HCT116 (cell line): ENCODE measurements around the gene TMCO6.

Source experiments
- EZH2phosphoT487 ChIP-seq: fragments of 200-600 bp; IDR thresholded peaks from 2 replicates; pipeline ENCODE4 v1.6.1; 2018; ENCODE audit warnings: antibody characterized with exemption, borderline replicate concordance
- JUND ChIP-seq: IDR thresholded peaks from 2 replicates; pipeline ENCODE4 v1.6.1; 2012
- POLR2A ChIP-seq: IDR thresholded peaks from 2 replicates; pipeline ENCODE4 v1.7.0; 2011; ENCODE audit warnings: borderline replicate concordance; ENCODE audit not compliant: insufficient read depth, insufficient read length; ENCODE audit errors: extremely low read depth
- POLR2AphosphoS5 ChIP-seq: IDR thresholded peaks from 2 replicates; pipeline ENCODE4 v1.6.1; 2011; ENCODE audit warnings: mild to moderate bottlenecking, low read depth, low read length, moderate library complexity
- SIN3A ChIP-seq: IDR thresholded peaks from 2 replicates; pipeline ENCODE4 v1.6.1; 2012; ENCODE audit warnings: low read depth
- SP1 ChIP-seq: IDR thresholded peaks from 2 replicates; pipeline ENCODE4 v1.6.1; 2012; ENCODE audit warnings: low read depth
- ZFX ChIP-seq: fragments of 450-650 bp; IDR thresholded peaks from 2 replicates; pipeline ENCODE4 v1.6.1; 2017
- TF ChIP-seq, protein P1 (sequence below), 3 experiments: fragments of 200-600 bp in 1 of 3; sonication (generic) in 1 of 3; IDR thresholded peaks in 2 of 3; conservative IDR thresholded peaks in 1 of 3; 2 replicates each; pipeline ENCODE4 v1.5.1; 2012 to 2017; ENCODE audit warnings: low read depth in 2 of 3, low read length in 2 of 3, antibody characterized with exemption in 1 of 3, borderline replicate concordance in 1 of 3, control low read depth in 1 of 3, mild to moderate bottlenecking in 1 of 3, mixed read lengths in 1 of 3, mixed run types in 1 of 3, moderate library complexity in 1 of 3; ENCODE audit not compliant: insufficient read depth in 1 of 3
- TF ChIP-seq, protein P2 (sequence below): IDR thresholded peaks from 2 replicates; pipeline ENCODE4 v1.6.1; 2012

DNA sequence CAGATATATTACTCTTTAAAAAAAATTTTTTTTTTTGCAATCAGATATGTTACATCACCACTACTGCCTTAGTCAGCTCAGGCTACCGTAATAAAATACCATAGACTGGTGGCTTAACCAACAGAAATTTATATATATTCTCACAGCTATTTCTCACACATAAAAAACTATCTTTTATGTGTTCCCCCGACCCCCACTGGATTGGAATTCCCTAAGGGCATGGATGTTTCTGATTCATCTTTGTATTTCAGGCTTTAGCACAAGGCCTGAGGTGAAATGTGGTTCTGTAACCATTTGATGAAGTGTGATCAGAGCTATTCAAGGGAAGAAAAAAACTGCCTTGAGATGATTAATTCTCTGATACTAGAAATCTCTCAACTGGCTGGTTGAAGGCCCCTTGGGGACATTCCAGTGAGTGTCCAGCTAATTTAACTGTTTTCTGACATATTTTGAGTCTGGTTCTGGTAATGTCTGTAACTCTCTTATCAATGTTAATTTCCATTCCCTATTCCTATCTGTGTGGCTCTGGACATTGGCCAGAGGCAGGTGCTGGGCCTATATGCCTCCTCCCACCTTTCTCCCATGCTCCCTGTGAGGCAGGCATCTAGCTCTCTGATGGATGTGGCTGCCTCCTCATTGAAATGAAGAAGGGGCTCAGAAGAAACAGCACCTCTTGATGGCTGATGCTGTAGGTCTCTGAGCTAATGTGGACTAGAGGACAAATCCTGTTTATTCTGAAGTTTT is 8.8 kb upstream of the TMCO6 start:
- TF ChIP-seq, protein P1, sequence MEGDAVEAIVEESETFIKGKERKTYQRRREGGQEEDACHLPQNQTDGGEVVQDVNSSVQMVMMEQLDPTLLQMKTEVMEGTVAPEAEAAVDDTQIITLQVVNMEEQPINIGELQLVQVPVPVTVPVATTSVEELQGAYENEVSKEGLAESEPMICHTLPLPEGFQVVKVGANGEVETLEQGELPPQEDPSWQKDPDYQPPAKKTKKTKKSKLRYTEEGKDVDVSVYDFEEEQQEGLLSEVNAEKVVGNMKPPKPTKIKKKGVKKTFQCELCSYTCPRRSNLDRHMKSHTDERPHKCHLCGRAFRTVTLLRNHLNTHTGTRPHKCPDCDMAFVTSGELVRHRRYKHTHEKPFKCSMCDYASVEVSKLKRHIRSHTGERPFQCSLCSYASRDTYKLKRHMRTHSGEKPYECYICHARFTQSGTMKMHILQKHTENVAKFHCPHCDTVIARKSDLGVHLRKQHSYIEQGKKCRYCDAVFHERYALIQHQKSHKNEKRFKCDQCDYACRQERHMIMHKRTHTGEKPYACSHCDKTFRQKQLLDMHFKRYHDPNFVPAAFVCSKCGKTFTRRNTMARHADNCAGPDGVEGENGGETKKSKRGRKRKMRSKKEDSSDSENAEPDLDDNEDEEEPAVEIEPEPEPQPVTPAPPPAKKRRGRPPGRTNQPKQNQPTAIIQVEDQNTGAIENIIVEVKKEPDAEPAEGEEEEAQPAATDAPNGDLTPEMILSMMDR (IDR thresholded peaks at IDR 0.05 in 2 of 3, conservative IDR thresholded peaks at IDR 0.05 in 1 of 3; ENCODE audit: borderline replicate concordance in 1 of 3, insufficient read depth in 1 of 3, low read depth in 2 of 3, low read length in 2 of 3), result no peak
- TF ChIP-seq EZH2phosphoT487, result no peak
- no peak for TF ChIP-seq JUND
- TF ChIP-seq SP1, result no peak
- TF ChIP-seq POLR2AphosphoS5, result no peak
- TF ChIP-seq, protein P2, sequence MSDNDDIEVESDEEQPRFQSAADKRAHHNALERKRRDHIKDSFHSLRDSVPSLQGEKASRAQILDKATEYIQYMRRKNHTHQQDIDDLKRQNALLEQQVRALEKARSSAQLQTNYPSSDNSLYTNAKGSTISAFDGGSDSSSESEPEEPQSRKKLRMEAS, result no peak
- TF ChIP-seq ZFX, result no peak
- TF ChIP-seq POLR2A, result no peak
- TF ChIP-seq SIN3A, result no peak
